PC-9 (cell line): ENCODE measurements around the gene TRIM58. TPM values are rescaled to one million over a fixed set of nuclear protein-coding genes. Genes with fewer than 3 reads are reported as not detected.

ENCODE experiments used
- BruUV-seq: library from RNA; stranded (reverse); fragments of 400-500 nt; replicated peaks from 2 replicates; lab custom pipeline; 2021; lab: Mats Ljungman, UMichigan
- CTCF ChIA-PET: fragments of 300-600 bp; sonication (Branson Sonifier 250); formaldehyde crosslinking; loops from one replicate; lab custom pipeline; 2022; ENCODE audit warnings: antibody characterized with exemption; lab: Charles Lee
- POLR2A ChIA-PET: fragments of 300-600 bp; sonication (Branson Sonifier 250); formaldehyde crosslinking; loops from one replicate; lab custom pipeline; 2022; ENCODE audit warnings: antibody characterized with exemption; ENCODE audit not compliant: unreplicated experiment; lab: Charles Lee
- DNase-seq, 2 experiments: peaks; one replicate each; pipeline versions ENCODE4 v3.0.0 to v3.0.0-alpha.2; 2015 to 2022; ENCODE audit warnings: mixed read lengths in 1 of 2
- H2AFZ ChIP-seq: fragments of 200-600 bp; sonication (generic); 2 replicates; pipeline ENCODE4 v1.8.1; 2017; ENCODE audit warnings: antibody characterized with exemption
- H3F3A ChIP-seq: fragments of 200-600 bp; sonication (generic); 2 replicates; pipeline ENCODE4 v1.8.1; 2017; ENCODE audit warnings: antibody characterized with exemption, mild to moderate bottlenecking, low read depth; ENCODE audit not compliant: insufficient read depth
- H3K27ac ChIP-seq: fragments of 200-600 bp; sonication (generic); 2 replicates; pipeline ENCODE4 v1.6.1; 2016; ENCODE audit warnings: mixed run types
- H3K27me3 ChIP-seq: fragments of 200-600 bp; sonication (generic); 2 replicates; pipeline ENCODE4 v1.6.1; 2016; ENCODE audit warnings: low read depth, mixed run types; ENCODE audit not compliant: insufficient read depth
- H3K36me3 ChIP-seq: fragments of 200-600 bp; sonication (generic); 2 replicates; pipeline ENCODE4 v1.6.1; 2016; ENCODE audit warnings: low read depth, mixed run types
- H3K4me1 ChIP-seq: fragments of 200-600 bp; sonication (generic); replicated peaks from 2 replicates; pipeline ENCODE4 v1.6.1; 2016; ENCODE audit warnings: mixed run types; ENCODE audit not compliant: insufficient read depth
- H3K4me2 ChIP-seq: fragments of 200-600 bp; sonication (generic); 2 replicates; pipeline ENCODE4 v1.6.1; 2017; ENCODE audit warnings: mixed run types
- H3K4me3 ChIP-seq: fragments of 200-600 bp; sonication (generic); 2 replicates; pipeline ENCODE4 v1.6.1; 2016; ENCODE audit warnings: mixed run types
- H3K79me2 ChIP-seq: fragments of 200-600 bp; sonication (generic); 2 replicates; pipeline ENCODE4 v1.6.1; 2017; ENCODE audit warnings: low read depth, mixed run types
- H3K9me2 ChIP-seq: fragments of 200-600 bp; sonication (generic); 2 replicates; pipeline ENCODE4 v1.8.1; 2017; ENCODE audit warnings: mild to moderate bottlenecking; ENCODE audit not compliant: insufficient read depth
- H3K9me3 ChIP-seq: fragments of 200-600 bp; sonication (generic); 2 replicates; pipeline ENCODE4 v1.8.1; 2016; ENCODE audit warnings: low read depth; ENCODE audit not compliant: insufficient read depth
- H4K20me1 ChIP-seq: fragments of 200-600 bp; sonication (generic); 2 replicates; pipeline ENCODE4 v1.8.1; 2017; ENCODE audit not compliant: insufficient read depth
- CTCF ChIP-seq: fragments of 200-600 bp; sonication (generic); conservative IDR thresholded peaks from 2 replicates; pipeline ENCODE4 v1.6.1; 2017; ENCODE audit warnings: mixed run types, antibody characterized with exemption, mild to moderate bottlenecking, moderate library complexity
- EZH2 ChIP-seq: fragments of 200-600 bp; sonication (generic); IDR thresholded peaks from 2 replicates; pipeline ENCODE4 v1.8.0; 2017; ENCODE audit warnings: antibody characterized with exemption, low read depth
- intact Hi-C: fragments of 100-400 bp; cut with micrococcal nuclease; formaldehyde crosslinking; loops from one replicate; pipeline ENCODE4 v1.10.0; 2022; ENCODE audit not compliant: unreplicated experiment
- total RNA-seq: library from RNA; stranded (reverse); gene quantifications from 2 replicates; pipeline ENCODE4 v1.2.3, GENCODE V29; 2021

The TRIM58 gene
- total RNA-seq, 1 experiment from 2014 or later, result not detected

- TF ChIP-seq EZH2 (no peak), CTCF (no peak)
- Histone ChIP-seq H3K9me2 (no peaks in the 10 kb centered on the region), H3K4me3 (no peak within 1 kb of the TSS), H3F3A (no peaks in the 10 kb centered on the region), H3K4me2 (no peak within 1 kb of the TSS), H3K36me3 (no peaks in the 10 kb centered on the region), H3K4me1 (no peaks in the 10 kb centered on the region), H3K27ac (no peak within 1 kb of the TSS), H3K79me2 (no peaks in the 10 kb centered on the region), H2AFZ (no peak within 1 kb of the TSS), H3K27me3 (no peaks in the 10 kb centered on the region), H4K20me1 (no peaks in the 10 kb centered on the region), H3K9me3 (no peaks in the 10 kb centered on the region)
- ChIA-PET CTCF (no interaction called here), POLR2A (no interaction called here)
- no TSS peak for BruUV-seq
- no peak for DNase-seq
- intact Hi-C loops, result no loop called here
Measured at GRCh38 chr1:247924868-247925267, 67.9 kb downstream of the TRIM58 start, which contains the start of gene OR2AJ1. OR2AJ1 (plus strand) TSS chr1:247924889; CDS start chr1:247933769, 8,880 bp downstream.

Other genes starting within 250 kb of the TRIM58 start
- gene OR13G1, start 177.4 kb upstream of the TRIM58 start, total RNA-seq, result not detected in 2 replicates
- gene OR6F1, start 140.5 kb upstream of the TRIM58 start, total RNA-seq, result not detected in 2 replicates
- gene OR14K1, start 118.6 kb upstream of the TRIM58 start, total RNA-seq, result not detected in 2 replicates
- gene OR14A2, start 109.0 kb upstream of the TRIM58 start, total RNA-seq, result not detected in 2 replicates
- gene OR1C1, start 96.6 kb upstream of the TRIM58 start, total RNA-seq, result not detected in 2 replicates
- not detected in 2 replicates for gene OR14A16, start 33.1 kb upstream of the TRIM58 start, total RNA-seq
- gene OR11L1, start 15.3 kb upstream of the TRIM58 start, total RNA-seq, result not detected in 2 replicates
- not detected in 2 replicates for gene OR2W3, start 38.4 kb downstream of the TRIM58 start, total RNA-seq
- not detected in 2 replicates for gene OR2T8, start 63.1 kb downstream of the TRIM58 start, total RNA-seq
- not detected in 2 replicates for gene OR2AJ1, start 67.7 kb downstream of the TRIM58 start, total RNA-seq
- gene OR2L8, start 91.7 kb downstream of the TRIM58 start, total RNA-seq, result not detected in 2 replicates
- gene OR2AK2, start 108.0 kb downstream of the TRIM58 start, total RNA-seq, result not detected in 2 replicates
- gene OR2L5, start 156.5 kb downstream of the TRIM58 start, total RNA-seq, result not detected in 2 replicates
- gene OR2L2, start 172.9 kb downstream of the TRIM58 start, total RNA-seq, result 0.10 and 0.13 TPM in 2 replicates
- not detected in 2 replicates for gene OR2L3, start 189.6 kb downstream of the TRIM58 start, total RNA-seq
- not detected in 2 replicates for gene OR2L13, start 238.0 kb downstream of the TRIM58 start, total RNA-seq